ENCODE measurements around the gene EEFSEC.

EEFSEC gene

DNA sequence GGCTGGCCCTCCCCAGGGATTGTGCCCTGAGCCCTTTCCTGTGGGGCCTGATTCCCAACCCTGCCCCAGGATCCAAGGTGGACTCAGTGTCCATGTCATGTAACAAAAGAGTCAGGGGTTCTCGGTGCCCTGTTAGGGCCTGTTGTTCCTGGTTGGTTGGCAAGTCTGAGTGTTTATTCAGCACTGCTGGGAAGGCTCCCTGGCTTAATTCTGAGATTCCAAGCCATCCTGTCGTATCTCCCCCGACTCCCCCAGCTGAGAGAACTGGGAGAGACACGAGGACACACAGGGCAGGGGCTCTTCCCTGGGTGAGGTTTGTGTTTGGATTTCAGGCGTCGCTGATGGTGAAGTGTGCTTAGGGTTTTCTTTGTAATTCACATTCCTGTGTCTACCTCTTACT, 78.3 kb downstream of the EEFSEC start:
- no peaks in the 10 kb centered on the region for H3K79me2 ChIP-seq (ENCODE audit: control insufficient read depth, insufficient read depth, low read length, unreplicated experiment)
- no peak overlapping the region for H2AFZ ChIP-seq (ENCODE audit: low read length, unreplicated experiment)
- H3K36me3 ChIP-seq (ENCODE audit: insufficient read depth, low read length), result no peaks in the 10 kb centered on the region
- no peaks in the 10 kb centered on the region for H3K4me1 ChIP-seq (ENCODE audit: control insufficient read depth, insufficient read depth, low read length, unreplicated experiment)
- no peak overlapping the region for H3K4me3 ChIP-seq (ENCODE audit: low read depth, low read length)
- no peaks in the 10 kb centered on the region for H3K27me3 ChIP-seq (ENCODE audit: insufficient read depth, low read length)
- H3K27ac ChIP-seq (ENCODE audit: low read depth, low read length), result no peak overlapping the region

DNA sequence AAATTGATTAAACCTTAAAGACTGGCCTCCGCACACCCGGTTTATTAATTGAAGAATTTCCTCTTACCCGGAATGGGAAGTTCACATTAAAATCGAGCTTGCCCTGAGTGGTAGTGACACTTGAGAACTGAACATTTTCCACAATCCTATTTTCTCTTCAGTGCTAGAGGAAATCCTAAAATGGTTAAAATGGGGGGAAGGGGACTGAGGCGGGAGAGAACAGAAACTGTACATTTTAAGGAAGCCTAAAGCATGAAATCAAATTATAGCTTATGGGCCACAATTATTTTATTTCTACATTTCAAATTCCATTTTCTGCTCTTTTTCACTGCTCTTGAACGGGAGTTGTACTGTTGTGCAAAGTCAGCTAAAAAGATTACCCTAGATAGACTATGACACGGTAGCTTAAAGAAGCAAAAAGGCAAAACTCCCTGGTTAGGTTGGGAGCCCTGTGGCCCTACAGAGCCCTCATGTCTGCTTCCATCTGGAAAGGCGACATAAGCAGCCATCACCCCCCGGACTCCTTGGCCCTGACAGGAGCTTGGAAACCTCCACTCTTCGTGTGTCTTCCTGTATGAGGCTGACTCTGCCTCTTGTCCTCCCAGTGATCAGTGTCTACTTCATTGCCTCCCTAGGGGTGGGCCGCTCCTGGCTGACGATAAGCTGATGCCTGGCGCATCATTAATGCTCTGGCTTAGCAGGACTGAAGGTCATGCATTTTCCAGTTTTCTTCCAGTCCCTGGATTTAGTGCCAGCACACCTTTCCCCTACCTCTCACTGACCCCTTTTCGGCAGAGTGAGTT, 79.3 kb downstream of the EEFSEC start:
- Histone ChIP-seq H3K79me2 (ENCODE audit: control insufficient read depth, insufficient read depth, low read length, unreplicated experiment) (no peaks in the 10 kb centered on the region), H3K36me3 (ENCODE audit: insufficient read depth, low read length) (no peaks in the 10 kb centered on the region), H3K4me1 (ENCODE audit: control insufficient read depth, insufficient read depth, low read length, unreplicated experiment) (no peaks in the 10 kb centered on the region), H3K4me3 (ENCODE audit: low read depth, low read length) (no peak overlapping the region), H3K27me3 (ENCODE audit: insufficient read depth, low read length) (no peaks in the 10 kb centered on the region), H3K27ac (ENCODE audit: low read depth, low read length) (no peak overlapping the region), H2AFZ (ENCODE audit: low read length, unreplicated experiment) (no peak overlapping the region)

DNA sequence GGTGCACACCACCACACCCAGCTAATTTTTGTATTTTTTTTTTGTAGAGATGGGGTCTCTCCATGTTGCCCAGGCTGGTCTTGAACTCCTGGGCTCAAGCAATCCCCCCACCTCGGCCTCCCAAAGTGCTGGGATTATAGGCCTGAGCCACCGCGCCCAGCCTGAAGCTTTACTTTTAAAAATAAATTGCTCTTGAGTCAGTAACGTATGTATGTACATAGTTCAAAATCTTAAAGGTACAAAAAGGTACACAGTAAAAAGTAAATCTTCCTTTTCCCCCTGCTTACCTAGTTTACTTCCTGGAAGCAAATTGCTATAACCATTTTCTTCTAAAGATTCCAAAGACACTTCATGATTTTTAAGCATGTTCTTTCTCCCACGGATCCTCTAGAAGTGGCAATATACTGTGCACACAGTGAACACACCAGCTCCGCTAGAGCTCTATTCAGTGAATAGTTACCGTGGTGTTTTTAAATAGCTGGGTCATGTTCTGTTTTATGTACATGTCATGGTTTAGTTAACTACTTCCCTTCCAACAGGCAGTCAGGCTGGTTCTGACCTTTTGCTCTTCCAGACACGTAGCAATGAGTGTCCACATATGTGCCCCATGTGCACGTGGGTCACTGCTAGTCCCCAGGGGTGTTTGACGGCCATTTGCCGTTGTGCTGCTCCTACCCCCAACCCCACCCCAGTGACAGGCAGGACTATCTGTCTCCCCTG, 82.1 kb downstream of the EEFSEC start:
- Histone ChIP-seq H3K27me3 (ENCODE audit: insufficient read depth, low read length) (no peaks in the 10 kb centered on the region), H3K27ac (ENCODE audit: low read depth, low read length) (no peak overlapping the region)

GRCh38 chr3:128236657-128237056, 83.4 kb downstream of the EEFSEC start:
- Histone ChIP-seq H3K36me3 (ENCODE audit: insufficient read depth, low read length) (no peaks in the 10 kb centered on the region), H3K79me2 (ENCODE audit: control insufficient read depth, insufficient read depth, low read length, unreplicated experiment) (no peaks in the 10 kb centered on the region), H3K4me1 (ENCODE audit: control insufficient read depth, insufficient read depth, low read length, unreplicated experiment) (no peaks in the 10 kb centered on the region), H2AFZ (ENCODE audit: low read length, unreplicated experiment) (no peak overlapping the region), H3K4me3 (ENCODE audit: low read depth, low read length) (no peak overlapping the region), H3K27ac (ENCODE audit: low read depth, low read length) (no peak overlapping the region), H3K27me3 (ENCODE audit: insufficient read depth, low read length) (no peaks in the 10 kb centered on the region)

More for the DNA sequence above, 82.1 kb downstream of the EEFSEC start:
- H3K36me3 ChIP-seq (ENCODE audit: insufficient read depth, low read length), result no peaks in the 10 kb centered on the region
- no peak overlapping the region for H3K4me3 ChIP-seq (ENCODE audit: low read depth, low read length)
- H3K4me1 ChIP-seq (ENCODE audit: control insufficient read depth, insufficient read depth, low read length, unreplicated experiment), result no peaks in the 10 kb centered on the region
- no peak overlapping the region for H2AFZ ChIP-seq (ENCODE audit: low read length, unreplicated experiment)
- no peaks in the 10 kb centered on the region for H3K79me2 ChIP-seq (ENCODE audit: control insufficient read depth, insufficient read depth, low read length, unreplicated experiment)

DNA sequence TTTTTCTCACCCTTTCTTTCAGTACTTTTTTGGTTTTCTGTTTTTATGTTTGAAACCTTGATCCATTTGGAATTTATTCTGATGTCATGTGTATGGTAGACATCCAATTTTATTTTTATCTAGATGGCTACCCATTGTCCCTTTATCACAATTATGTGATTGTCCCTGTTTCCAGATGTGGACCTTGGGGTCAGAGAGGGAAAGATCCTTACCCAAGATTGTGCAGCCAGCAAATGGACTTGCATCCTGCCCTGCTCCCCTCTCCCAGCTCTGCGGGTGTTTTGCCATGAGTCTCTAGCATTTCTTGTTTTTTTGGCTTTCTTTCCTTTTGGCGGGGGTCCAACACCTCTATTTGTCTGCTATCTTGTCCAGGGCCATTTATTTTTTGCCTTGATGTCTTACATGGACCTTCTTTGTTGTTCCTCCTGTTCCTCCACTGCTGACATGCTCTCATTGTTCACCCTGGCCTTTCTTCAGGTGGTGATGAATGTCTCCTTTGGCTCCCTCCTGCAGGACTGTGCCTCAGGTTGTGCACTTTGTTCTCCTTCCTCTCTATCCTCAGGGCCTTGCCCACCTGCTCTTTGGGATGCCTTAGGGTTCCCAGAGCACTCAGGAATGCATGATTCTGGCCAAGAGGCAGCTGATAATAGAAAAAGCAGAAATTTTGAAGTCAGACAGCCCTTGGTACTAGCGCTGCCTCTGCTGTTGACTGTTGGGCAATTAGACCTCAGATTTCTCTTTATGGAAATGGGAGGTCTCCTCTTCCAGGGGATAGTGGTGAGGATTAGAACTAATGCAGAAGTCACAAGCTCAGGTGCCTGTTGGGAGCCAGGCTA, 84.3 kb downstream of the EEFSEC start:
- Histone ChIP-seq H3K36me3 (ENCODE audit: insufficient read depth, low read length) (no peaks in the 10 kb centered on the region), H3K79me2 (ENCODE audit: control insufficient read depth, insufficient read depth, low read length, unreplicated experiment) (no peaks in the 10 kb centered on the region), H3K27ac (ENCODE audit: low read depth, low read length) (no peak overlapping the region), H3K27me3 (ENCODE audit: insufficient read depth, low read length) (no peaks in the 10 kb centered on the region), H3K4me1 (ENCODE audit: control insufficient read depth, insufficient read depth, low read length, unreplicated experiment) (no peaks in the 10 kb centered on the region), H3K4me3 (ENCODE audit: low read depth, low read length) (no peak overlapping the region), H2AFZ (ENCODE audit: low read length, unreplicated experiment) (no peak overlapping the region)

GRCh38 chr3:128238184-128238489, 84.9 kb downstream of the EEFSEC start:
- Histone ChIP-seq H3K27ac (ENCODE audit: low read depth, low read length) (no peak overlapping the region), H3K4me1 (ENCODE audit: control insufficient read depth, insufficient read depth, low read length, unreplicated experiment) (peaks cover 5% of the 10 kb centered on the region), H3K79me2 (ENCODE audit: control insufficient read depth, insufficient read depth, low read length, unreplicated experiment) (no peaks in the 10 kb centered on the region), H3K4me3 (ENCODE audit: low read depth, low read length) (no peak overlapping the region), H3K36me3 (ENCODE audit: insufficient read depth, low read length) (no peaks in the 10 kb centered on the region), H3K27me3 (ENCODE audit: insufficient read depth, low read length) (no peaks in the 10 kb centered on the region), H2AFZ (ENCODE audit: low read length, unreplicated experiment) (no peak overlapping the region)

- Histone ChIP-seq H3K27me3 (ENCODE audit: insufficient read depth, low read length) (no peaks in the 10 kb centered on the region), H3K36me3 (ENCODE audit: insufficient read depth, low read length) (no peaks in the 10 kb centered on the region), H3K4me3 (ENCODE audit: low read depth, low read length) (no peak overlapping the region), H2AFZ (ENCODE audit: low read length, unreplicated experiment) (no peak overlapping the region), H3K27ac (ENCODE audit: low read depth, low read length) (no peak overlapping the region), H3K4me1 (ENCODE audit: control insufficient read depth, insufficient read depth, low read length, unreplicated experiment) (peaks cover 9% of the 10 kb centered on the region), H3K79me2 (ENCODE audit: control insufficient read depth, insufficient read depth, low read length, unreplicated experiment) (no peaks in the 10 kb centered on the region)
These were observed 86.0 kb downstream of the EEFSEC start for GRCh38 chr3:128239304-128239703.

GRCh38 chr3:128240232-128240631, 87.0 kb downstream of the EEFSEC start:
- H3K4me3 ChIP-seq (ENCODE audit: low read depth, low read length), result no peak overlapping the region
- H3K27ac ChIP-seq (ENCODE audit: low read depth, low read length), result no peak overlapping the region
- no peaks in the 10 kb centered on the region for H3K36me3 ChIP-seq (ENCODE audit: insufficient read depth, low read length)
- H2AFZ ChIP-seq (ENCODE audit: low read length, unreplicated experiment), result no peak overlapping the region
- no peaks in the 10 kb centered on the region for H3K79me2 ChIP-seq (ENCODE audit: control insufficient read depth, insufficient read depth, low read length, unreplicated experiment)
- H3K4me1 ChIP-seq (ENCODE audit: control insufficient read depth, insufficient read depth, low read length, unreplicated experiment), result peaks cover 9% of the 10 kb centered on the region
- H3K27me3 ChIP-seq (ENCODE audit: insufficient read depth, low read length), result no peaks in the 10 kb centered on the region

DNA sequence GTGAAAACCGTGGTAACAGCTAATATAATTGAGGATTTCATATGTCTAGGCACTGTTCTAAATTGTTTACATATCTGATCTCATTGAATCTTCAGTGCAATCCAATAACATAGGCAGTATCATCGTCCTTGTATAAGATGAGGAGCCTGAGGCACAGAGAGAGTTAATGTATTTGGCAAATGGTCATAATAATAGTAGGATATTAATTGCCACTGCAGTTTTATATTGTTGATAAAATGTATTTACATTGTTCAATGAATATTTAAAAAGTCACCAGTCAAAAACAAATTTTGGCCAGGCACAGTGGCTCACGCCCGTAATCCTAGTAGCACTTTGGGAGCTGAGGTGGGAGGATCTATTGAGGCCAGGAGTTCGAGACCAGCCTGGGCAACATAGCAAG, 88.5 kb downstream of the EEFSEC start:
- Histone ChIP-seq H3K27ac (ENCODE audit: low read depth, low read length) (no peak overlapping the region), H3K4me1 (ENCODE audit: control insufficient read depth, insufficient read depth, low read length, unreplicated experiment) (peaks cover 9% of the 10 kb centered on the region), H3K79me2 (ENCODE audit: control insufficient read depth, insufficient read depth, low read length, unreplicated experiment) (no peaks in the 10 kb centered on the region), H3K4me3 (ENCODE audit: low read depth, low read length) (no peak overlapping the region), H2AFZ (ENCODE audit: low read length, unreplicated experiment) (no peak overlapping the region), H3K27me3 (ENCODE audit: insufficient read depth, low read length) (no peaks in the 10 kb centered on the region), H3K36me3 (ENCODE audit: insufficient read depth, low read length) (no peaks in the 10 kb centered on the region)

DNA sequence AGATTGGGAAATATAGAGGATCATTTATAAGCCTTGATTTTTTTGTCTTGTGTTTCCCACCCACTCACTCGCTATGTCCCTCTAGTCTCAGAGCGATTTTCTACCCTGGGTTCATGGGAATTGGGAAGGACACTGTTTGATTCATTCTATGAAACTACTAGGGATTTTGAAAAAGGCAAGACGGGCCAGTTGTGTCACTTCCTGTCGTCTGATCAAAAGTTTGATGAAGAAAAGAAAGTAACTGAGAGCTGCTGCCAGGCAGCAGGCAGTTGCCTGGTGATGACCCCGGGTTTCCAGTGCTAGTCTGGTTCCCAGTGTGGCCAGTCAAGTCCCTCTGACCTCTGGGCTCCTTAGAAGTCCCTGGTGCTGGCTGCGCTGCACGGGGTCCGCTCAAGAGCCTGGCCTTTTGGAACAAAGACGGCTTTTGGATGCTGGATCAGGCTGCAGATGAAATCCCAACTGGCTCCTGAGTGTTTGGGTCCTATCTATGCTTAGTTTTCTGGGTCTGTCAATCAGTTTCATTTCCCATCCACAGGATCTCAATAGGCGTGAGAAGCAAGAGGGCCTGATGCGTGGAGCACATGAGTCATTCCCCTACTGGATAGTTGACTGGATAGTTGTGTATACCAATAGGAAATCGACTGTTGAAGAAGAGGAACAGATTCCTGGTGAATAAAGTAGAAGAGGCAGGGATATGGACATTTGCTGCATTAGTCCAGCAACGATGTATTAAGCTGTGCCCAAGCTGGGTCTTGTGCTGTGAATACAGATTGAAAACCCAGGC, 89.7 kb downstream of the EEFSEC start:
- H3K79me2 ChIP-seq (ENCODE audit: control insufficient read depth, insufficient read depth, low read length, unreplicated experiment), result no peaks in the 10 kb centered on the region
- H3K36me3 ChIP-seq (ENCODE audit: insufficient read depth, low read length), result no peaks in the 10 kb centered on the region
- peaks cover 9% of the 10 kb centered on the region for H3K4me1 ChIP-seq (ENCODE audit: control insufficient read depth, insufficient read depth, low read length, unreplicated experiment)
- H3K4me3 ChIP-seq (ENCODE audit: low read depth, low read length), result peak overlapping the region; percentile 55; the same call in 1 of the 2 replicates
- peak overlapping the region; percentile 70 for H2AFZ ChIP-seq (ENCODE audit: low read length, unreplicated experiment)
- H3K27ac ChIP-seq (ENCODE audit: low read depth, low read length), result peak overlapping the region; percentile 64
- no peaks in the 10 kb centered on the region for H3K27me3 ChIP-seq (ENCODE audit: insufficient read depth, low read length)

Data from ACC112 (cell line).